ENCODE data around the gene UBL5.
"Not testable (repeated sequence)": the region's sequence is repeated elsewhere in the genome, so short reads cannot be mapped to it uniquely, and the experiment has no call there.

Gene UBL5

DNA sequence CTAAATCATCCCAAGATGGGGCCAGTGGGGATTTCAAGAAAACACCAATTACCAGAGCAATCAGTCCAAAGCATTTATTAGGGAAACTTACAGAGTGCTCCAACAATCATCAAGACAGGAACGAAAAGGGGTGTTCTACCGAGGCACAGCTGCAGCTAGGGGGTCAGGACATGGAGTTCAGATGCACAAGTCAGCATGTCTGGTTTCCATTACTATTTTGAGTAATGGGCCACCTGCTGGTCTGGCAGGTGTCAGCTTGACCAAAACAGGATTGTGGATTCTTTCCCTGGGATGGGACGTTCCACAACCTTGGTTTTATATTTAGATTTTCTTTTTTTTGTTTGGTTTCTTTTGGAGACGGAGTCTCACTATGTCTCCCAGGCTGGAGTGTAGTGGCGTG, 3.9 kb upstream of the UBL5 start:
- DNase-seq (no peak), ATAC-seq (replicated peaks) (no peak)
- Mint-ChIP-seq H3K36me3 (ENCODE audit: insufficient read depth) (peaks cover 20% of the 10 kb centered on the region), H3K9me3 (no peaks in the 10 kb centered on the region), H3K4me3 (no peak overlapping the region), H3K4me1 (ENCODE audit: low read depth in 2 of 2) (peaks cover 20 to 21% of the 10 kb centered on the region in 2 donors), H3K27ac (no peak overlapping the region), H3K27me3 (no peaks in the 10 kb centered on the region)

DNA sequence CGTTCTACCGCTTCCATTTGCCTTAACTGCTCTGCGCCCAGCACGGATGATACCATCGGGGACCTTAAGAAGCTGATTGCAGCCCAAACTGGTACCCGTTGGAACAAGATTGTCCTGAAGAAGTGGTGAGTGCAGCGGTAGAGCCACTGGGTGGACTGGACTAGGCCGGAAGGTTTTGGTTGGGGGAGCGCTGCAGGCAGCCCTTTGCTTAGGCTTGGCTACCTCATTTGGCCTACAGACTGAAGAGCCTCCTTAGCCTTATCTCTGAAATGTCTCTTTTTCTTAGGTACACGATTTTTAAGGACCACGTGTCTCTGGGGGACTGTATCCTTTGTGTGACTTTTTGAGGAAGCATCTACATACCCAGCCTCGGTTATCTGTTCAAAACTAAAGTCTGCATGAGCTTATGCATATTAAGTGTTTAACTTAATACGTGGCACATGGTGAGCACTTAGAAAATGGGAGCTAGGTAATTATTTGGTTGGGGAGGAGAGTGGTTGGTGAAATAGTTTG, 889 bp downstream of the UBL5 start:
- DNase-seq (no peak), ATAC-seq (replicated peaks) (no peak)
- Mint-ChIP-seq H3K4me3 (peak overlapping the region; percentile 91 to 96), H3K36me3 (ENCODE audit: insufficient read depth) (peaks cover 17% of the 10 kb centered on the region), H3K27me3 (no peaks in the 10 kb centered on the region), H3K9me3 (no peaks in the 10 kb centered on the region), H3K27ac (peak overlapping the region; percentile 91 to 95), H3K4me1 (ENCODE audit: low read depth in 2 of 2) (peaks cover 18 to 21% of the 10 kb centered on the region in 2 donors)

DNA sequence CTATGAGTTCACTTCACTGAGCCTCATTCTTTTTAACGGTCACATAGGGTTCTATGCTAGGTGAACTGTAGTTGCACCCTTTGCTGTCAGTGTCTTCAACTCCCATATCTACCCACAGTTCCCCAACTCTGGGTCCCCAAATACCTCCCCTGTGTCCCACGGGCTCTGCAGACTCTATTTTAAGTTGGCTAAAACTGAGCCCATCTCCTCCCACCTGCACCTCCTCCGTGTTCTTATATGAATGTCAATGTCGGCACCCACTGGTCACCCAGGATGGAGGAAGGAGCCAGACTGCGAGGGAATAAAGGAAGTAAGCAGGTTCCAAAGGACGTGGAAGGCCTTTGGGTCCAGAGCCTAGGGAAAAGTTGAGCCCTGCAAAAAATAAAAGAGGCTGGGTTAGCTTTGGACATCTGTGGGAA, 6.6 kb downstream of the UBL5 start:
- peaks cover 16 to 17% of the 10 kb centered on the region in 2 donors for H3K4me1 Mint-ChIP-seq (ENCODE audit: low read depth in 2 of 2)
- no peaks in the 10 kb centered on the region for H3K27me3 Mint-ChIP-seq
- no peak for DNase-seq
- no peaks in the 10 kb centered on the region for H3K9me3 Mint-ChIP-seq
- peak overlapping the region; percentile 86 to 96 for H3K27ac Mint-ChIP-seq
- peak overlapping the region; percentile 87 to 89 for H3K4me3 Mint-ChIP-seq
- no peak for ATAC-seq (replicated peaks)
- H3K36me3 Mint-ChIP-seq (ENCODE audit: insufficient read depth), result peaks cover 33% of the 10 kb centered on the region

DNA sequence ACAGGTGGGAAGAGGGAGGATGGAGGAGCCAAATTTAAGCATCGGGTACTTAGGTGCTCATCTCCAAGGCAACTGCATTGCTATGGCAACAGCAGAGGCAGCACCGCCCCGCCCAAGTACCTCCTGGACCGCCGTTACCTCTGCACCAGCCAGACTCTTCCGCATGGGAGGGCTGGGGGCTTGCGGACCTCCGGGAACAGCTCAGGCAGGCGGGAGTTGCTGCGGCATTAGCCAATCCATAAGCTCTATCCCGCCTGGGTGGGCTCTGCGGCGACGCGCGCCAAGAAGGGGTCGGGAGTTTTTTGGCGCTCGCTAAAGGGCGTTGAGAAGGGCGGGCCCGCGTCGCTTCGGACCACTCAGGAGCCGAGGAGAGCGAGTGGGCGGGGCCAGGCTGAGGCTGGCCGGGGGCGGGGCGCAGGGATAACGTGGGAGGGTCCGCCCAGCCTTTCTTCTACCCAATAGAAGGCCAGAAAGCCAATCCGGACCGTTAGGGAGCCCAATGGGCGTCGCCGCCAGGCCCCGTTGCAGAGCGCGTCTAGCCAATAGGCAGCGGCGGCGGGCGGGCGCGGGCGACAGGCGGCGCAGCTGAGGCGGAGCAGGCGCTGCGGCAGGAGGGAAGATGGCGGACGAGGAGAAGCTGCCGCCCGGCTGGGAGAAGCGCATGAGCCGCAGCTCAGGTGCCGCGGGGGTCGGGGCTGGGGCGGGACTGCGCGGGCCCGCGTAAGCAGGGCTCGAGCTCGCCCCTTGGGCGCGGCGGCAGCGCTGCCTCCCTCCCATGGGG, 7.2 kb downstream of the UBL5 start, which contains the start of gene PIN1:
PIN1 (plus strand) TSS at position 593 of the 781 bp plus-strand sequence; CDS start at position 620, 27 bp downstream.
- peaks cover 35% of the 10 kb centered on the region for H3K36me3 Mint-ChIP-seq (ENCODE audit: insufficient read depth)
- H3K27ac Mint-ChIP-seq, result peak within 1 kb of the TSS; percentile 86 to 96
- peak; percentile 94 for ATAC-seq (replicated peaks)
- peak within 1 kb of the TSS; percentile 87 to 89 for H3K4me3 Mint-ChIP-seq
- H3K4me1 Mint-ChIP-seq (ENCODE audit: low read depth in 2 of 2), result peaks cover 16 to 17% of the 10 kb centered on the region in 2 donors
- no peaks in the 10 kb centered on the region for H3K9me3 Mint-ChIP-seq
- DNase-seq, result peak; percentile 99
- no peaks in the 10 kb centered on the region for H3K27me3 Mint-ChIP-seq

DNA sequence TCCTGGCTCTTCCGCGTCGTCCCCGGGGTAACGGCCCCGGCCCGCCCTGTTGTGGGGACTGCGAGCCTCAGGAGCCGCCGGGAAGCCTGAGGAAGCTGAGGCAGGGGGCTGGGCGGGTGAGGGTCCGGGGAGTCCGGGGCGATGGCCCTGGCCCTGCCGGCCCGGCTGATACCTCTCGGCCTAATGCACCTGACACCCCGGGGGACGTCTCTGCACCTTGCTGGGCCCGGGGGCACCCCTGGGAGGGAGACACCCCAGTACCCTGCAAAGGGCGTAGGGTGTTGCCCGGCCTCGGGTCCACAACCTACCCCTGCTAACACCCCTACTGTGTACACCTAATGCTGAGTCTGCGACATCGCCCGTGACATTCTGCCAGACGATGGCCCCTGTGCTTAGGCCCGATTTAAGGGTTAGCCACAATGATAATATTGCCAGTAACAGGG, 7.8 kb downstream of the UBL5 start:
- peak overlapping the region; percentile 86 to 96 for H3K27ac Mint-ChIP-seq
- no peaks in the 10 kb centered on the region for H3K9me3 Mint-ChIP-seq
- peaks cover 16 to 17% of the 10 kb centered on the region in 2 donors for H3K4me1 Mint-ChIP-seq (ENCODE audit: low read depth in 2 of 2)
- H3K36me3 Mint-ChIP-seq (ENCODE audit: insufficient read depth), result peaks cover 36% of the 10 kb centered on the region
- ATAC-seq (replicated peaks) (no peak), DNase-seq (no peak)
- H3K4me3 Mint-ChIP-seq, result peak overlapping the region; percentile 87 to 89
- H3K27me3 Mint-ChIP-seq, result no peaks in the 10 kb centered on the region

DNA sequence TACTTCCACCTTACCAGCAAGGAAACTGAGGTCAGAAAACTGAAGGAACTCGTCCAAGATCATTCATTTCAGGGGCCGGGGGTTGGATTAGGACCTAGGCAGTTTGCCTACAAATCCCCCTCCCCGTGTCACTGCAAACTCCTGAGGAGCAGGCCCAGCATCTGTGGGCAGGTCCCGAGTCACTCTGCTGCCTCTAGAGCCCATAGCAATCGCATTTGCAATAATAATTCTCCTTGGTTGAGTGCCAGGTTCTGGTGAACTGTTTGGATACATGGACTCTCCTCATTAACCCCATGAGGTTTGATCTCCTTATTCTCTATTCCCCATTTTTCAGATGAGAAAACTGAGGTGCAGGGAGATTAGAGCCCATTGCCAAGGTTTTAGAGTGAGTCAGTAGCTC, 8.3 kb downstream of the UBL5 start:
- Mint-ChIP-seq H3K27me3 (no peaks in the 10 kb centered on the region), H3K4me3 (peak overlapping the region; percentile 87 to 89), H3K27ac (peak overlapping the region; percentile 68 to 96), H3K4me1 (ENCODE audit: low read depth in 2 of 2) (peaks cover 16 to 17% of the 10 kb centered on the region in 2 donors), H3K9me3 (no peaks in the 10 kb centered on the region), H3K36me3 (ENCODE audit: insufficient read depth) (peaks cover 37% of the 10 kb centered on the region)
- DNase-seq (no peak), ATAC-seq (replicated peaks) (no peak)

DNA sequence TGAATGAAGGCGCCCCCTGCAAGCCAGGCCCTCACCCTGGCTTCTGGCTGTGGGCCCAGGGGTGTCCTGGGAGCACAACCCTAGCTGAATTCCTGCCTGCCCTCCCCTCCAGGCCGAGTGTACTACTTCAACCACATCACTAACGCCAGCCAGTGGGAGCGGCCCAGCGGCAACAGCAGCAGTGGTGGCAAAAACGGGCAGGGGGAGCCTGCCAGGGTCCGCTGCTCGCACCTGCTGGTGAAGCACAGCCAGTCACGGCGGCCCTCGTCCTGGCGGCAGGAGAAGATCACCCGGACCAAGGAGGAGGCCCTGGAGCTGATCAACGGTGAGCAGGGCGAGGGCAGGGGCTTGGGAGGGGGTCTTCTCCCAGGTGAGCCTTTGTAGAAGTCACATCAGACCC, 10.6 kb downstream of the UBL5 start:
- Mint-ChIP-seq H3K27me3 (no peaks in the 10 kb centered on the region), H3K4me3 (no peak overlapping the region), H3K9me3 (no peaks in the 10 kb centered on the region), H3K4me1 (ENCODE audit: low read depth in 2 of 2) (peaks cover 25 to 27% of the 10 kb centered on the region in 2 donors), H3K27ac (no peak overlapping the region), H3K36me3 (ENCODE audit: insufficient read depth) (peaks cover 43% of the 10 kb centered on the region)
- no peak for DNase-seq
- ATAC-seq (replicated peaks), result no peak

DNA sequence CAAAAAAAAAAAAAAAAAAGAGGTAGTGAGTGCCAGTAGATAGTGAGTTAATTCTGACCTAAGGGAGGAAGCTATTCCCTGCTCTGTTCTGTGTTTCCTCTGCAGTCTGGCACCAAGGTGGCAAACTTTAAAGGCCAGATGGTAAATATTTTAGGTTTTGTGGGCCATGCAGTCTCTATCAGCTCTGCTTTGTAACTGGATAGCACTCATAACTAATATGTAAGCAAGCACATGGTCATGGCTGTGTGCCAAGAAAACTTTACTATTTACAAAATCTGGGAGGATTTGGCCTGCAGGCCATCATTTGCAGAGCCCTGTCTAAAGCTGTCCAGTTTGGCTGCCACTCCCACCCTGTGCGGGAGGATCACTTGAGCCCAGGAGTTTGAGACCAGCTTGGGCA, 11.7 kb downstream of the UBL5 start:
- no peaks in the 10 kb centered on the region for H3K9me3 Mint-ChIP-seq
- peaks cover 24 to 25% of the 10 kb centered on the region in 2 donors for H3K4me1 Mint-ChIP-seq (ENCODE audit: low read depth in 2 of 2)
- no peak for ATAC-seq (replicated peaks)
- peaks cover 40% of the 10 kb centered on the region for H3K36me3 Mint-ChIP-seq (ENCODE audit: insufficient read depth)
- no peak overlapping the region for H3K27ac Mint-ChIP-seq
- DNase-seq, result no peak
- H3K4me3 Mint-ChIP-seq, result no peak overlapping the region
- H3K27me3 Mint-ChIP-seq, result no peaks in the 10 kb centered on the region

DNA sequence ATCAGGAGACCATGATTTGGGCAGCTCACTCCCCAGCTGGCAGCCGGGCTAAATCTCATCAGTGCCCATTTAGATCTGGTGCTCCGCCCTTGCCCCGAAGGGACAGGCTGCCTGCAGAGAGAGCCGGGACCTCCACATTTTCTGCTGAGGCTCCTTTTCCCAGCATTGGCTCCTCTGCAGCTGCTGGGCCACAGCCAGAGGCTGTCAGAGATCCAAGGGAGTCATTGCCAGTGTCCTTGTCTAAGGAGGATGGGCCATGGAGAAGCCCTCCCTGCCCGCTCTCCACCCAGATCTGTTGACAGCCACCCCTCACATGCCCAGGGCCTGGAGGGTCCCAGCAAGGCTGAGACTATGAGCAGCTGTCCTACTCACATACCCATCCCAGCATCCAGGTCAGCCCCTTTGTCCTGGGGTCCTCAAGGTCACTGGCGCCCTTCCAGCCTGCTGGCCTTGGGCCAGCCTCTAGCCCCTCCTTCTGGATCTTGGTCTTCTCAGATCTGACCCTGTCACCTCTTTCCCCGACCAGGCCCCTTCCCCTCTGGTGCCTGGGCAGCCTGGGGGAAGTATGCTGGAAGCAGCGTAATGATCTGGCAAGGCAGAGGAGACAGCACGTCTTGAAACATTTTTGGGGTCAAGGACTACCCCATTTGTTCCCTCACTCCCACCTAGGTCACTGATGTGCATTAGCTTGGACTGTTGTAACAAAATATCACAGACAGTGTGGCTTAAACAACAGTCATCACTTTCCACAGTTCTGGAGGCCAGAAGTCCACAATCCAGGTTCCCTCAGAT, 15.3 kb downstream of the UBL5 start:
- DNase-seq (no peak), ATAC-seq (replicated peaks) (no peak)
- Mint-ChIP-seq H3K9me3 (no peaks in the 10 kb centered on the region), H3K36me3 (ENCODE audit: insufficient read depth) (peaks cover 29% of the 10 kb centered on the region), H3K27me3 (no peaks in the 10 kb centered on the region), H3K4me3 (no peak overlapping the region), H3K4me1 (ENCODE audit: low read depth in 2 of 2) (peaks cover 18 to 28% of the 10 kb centered on the region in 2 donors), H3K27ac (no peak overlapping the region)

DNA sequence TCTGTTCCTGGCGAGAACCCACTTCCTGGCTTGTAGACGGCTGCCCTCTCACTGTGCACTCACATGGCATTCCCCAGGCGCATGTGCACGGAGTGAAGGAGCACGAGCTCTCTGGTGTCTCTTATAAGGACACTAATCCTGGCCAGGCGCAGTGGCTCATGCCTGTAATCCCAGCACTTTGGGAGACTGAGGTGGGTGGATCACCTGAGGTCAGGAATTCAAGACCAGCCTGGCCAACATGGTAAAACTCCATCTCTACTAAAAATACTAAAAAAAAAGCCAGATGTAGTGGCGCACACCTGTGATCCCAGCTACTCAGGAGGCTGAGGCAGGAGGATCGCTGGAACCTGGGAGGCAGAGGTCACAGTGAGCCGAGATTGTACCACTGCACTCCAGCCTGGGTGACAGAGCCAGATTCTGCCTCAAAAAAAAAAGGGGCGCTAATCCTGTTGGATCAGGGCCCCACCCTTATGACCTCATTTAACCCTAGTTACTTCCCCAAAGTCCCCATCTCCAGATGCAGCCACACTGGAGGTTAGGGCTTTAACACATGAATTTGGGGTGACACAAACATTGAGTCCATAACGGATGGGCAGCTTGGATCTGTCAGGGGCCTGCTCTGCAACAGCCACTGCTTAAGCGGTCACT, 16.0 kb downstream of the UBL5 start:
- peaks cover 20 to 28% of the 10 kb centered on the region in 2 donors for H3K4me1 Mint-ChIP-seq (ENCODE audit: low read depth in 2 of 2)
- peaks cover 28% of the 10 kb centered on the region for H3K36me3 Mint-ChIP-seq (ENCODE audit: insufficient read depth)
- H3K27me3 Mint-ChIP-seq; H3K4me3 Mint-ChIP-seq; DNase-seq; H3K27ac Mint-ChIP-seq; H3K9me3 Mint-ChIP-seq; ATAC-seq (replicated peaks): not testable (repeated sequence)

DNA sequence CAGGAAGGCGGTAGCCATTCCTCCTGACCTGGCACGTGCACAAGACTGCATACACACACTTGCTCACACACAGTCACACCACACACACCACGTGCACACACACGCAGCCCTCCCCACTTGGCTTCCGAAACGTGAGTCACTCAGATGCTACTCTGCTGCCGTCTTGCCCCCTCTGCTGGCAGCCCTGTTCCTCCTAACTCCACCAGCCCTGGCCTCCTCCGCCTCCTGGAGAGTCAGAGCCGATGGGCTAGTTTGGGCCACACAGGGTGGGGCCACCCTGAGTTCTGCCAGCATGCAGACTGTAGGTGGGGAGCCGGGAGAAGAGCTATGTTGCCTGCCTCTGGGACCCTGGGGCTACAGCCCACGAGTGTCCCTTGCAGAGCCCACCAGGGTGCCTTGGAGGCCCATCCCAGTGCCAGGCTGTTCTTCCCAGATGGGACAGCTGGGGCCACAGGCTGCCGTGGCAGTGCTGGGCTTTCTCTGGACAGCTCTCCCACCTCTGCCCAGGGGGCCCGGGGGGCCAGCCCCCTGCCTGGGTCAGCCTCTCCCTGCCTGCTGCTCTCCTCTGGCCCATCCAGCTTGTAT, 19.5 kb downstream of the UBL5 start:
- ATAC-seq (replicated peaks), result peak; percentile 22
- DNase-seq, result no peak
- Mint-ChIP-seq H3K4me3 (no peak overlapping the region), H3K4me1 (ENCODE audit: low read depth in 2 of 2) (peaks cover 10 to 26% of the 10 kb centered on the region in 2 donors), H3K9me3 (no peaks in the 10 kb centered on the region), H3K36me3 (ENCODE audit: insufficient read depth) (peaks cover 2% of the 10 kb centered on the region), H3K27me3 (no peaks in the 10 kb centered on the region), H3K27ac (peak overlapping the region in 1 of 2 donors; percentile 65)

DNA sequence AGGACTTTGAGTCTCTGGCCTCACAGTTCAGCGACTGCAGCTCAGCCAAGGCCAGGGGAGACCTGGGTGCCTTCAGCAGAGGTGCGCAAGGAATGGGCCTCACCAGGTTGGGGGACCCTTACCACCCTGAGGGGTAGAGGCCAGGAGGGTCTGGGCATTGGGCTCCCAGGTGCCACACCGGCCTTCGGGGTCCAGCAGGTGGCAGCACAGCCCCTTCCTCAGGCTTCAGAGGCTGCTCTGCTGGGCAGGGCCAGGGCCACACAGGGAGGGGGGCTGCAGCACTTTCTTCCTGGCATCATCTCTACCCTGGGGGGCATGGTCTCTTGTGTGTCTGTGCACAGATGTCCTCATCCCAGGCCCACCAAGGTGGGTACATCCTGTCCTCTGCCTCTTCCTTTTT, 20.3 kb downstream of the UBL5 start:
- peak; percentile 51 for ATAC-seq (replicated peaks)
- no peaks in the 10 kb centered on the region for H3K27me3 Mint-ChIP-seq
- H3K36me3 Mint-ChIP-seq (ENCODE audit: insufficient read depth), result peaks cover 5% of the 10 kb centered on the region

DNA sequence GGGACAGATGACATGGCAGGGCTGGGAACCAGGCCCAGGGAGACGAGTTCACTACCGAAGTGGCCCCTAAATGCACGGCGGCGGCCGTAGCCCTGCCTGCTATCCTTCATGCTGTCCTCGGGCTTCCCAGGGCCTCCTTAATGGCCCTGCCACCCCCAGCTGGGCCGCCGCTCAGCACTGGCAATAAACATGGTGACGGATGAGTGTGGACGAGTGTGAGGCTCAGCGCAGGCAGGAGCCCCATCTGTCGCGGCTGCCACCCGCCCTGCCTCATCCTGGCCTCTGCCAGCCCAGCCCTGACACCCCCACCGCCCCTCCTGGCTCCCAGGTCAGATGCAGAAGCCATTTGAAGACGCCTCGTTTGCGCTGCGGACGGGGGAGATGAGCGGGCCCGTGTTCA, 21.0 kb downstream of the UBL5 start:
- H3K4me3 Mint-ChIP-seq, result no peak overlapping the region
- H3K27ac Mint-ChIP-seq, result peak overlapping the region in 1 of 2 donors; percentile 65
- peaks cover 7% of the 10 kb centered on the region for H3K36me3 Mint-ChIP-seq (ENCODE audit: insufficient read depth)
- peaks cover 10 to 25% of the 10 kb centered on the region in 2 donors for H3K4me1 Mint-ChIP-seq (ENCODE audit: low read depth in 2 of 2)
- ATAC-seq (replicated peaks), result no peak
- DNase-seq, result no peak
- H3K9me3 Mint-ChIP-seq, result no peaks in the 10 kb centered on the region
- no peaks in the 10 kb centered on the region for H3K27me3 Mint-ChIP-seq

More for the DNA sequence above, 20.3 kb downstream of the UBL5 start:
- H3K9me3 Mint-ChIP-seq, result no peaks in the 10 kb centered on the region
- peak in 2 of 3 experiments; percentile 26 to 27 for DNase-seq
- H3K4me3 Mint-ChIP-seq, result no peak overlapping the region
- H3K27ac Mint-ChIP-seq, result peak overlapping the region; percentile 29 to 65
- H3K4me1 Mint-ChIP-seq (ENCODE audit: low read depth in 2 of 2), result peaks cover 10 to 23% of the 10 kb centered on the region in 2 donors

All from effector memory CD8-positive, alpha-beta T cell (primary cell).